T47D (cell line): ENCODE measurements around the gene MUC12.

ENCODE experiments used
- DNase-seq, 2 experiments: peaks; one replicate each; pipeline versions ENCODE4 v3.0.0 to v3.0.0-alpha.2; 2011 to 2012; ENCODE audit warnings: low read depth in 1 of 2, low spot score in 1 of 2
- JUND ChIP-seq: IDR thresholded peaks from 2 replicates; pipeline ENCODE4 v1.6.1; 2012; ENCODE audit warnings: low read depth
- in situ Hi-C: cut with HindIII; loops from 2 replicates; pipeline ENCODE4 v1.10.0; 2016; ENCODE audit warnings: low sequenced_read_pairs, low pct_unique_long_range_greater_than_20kb

MUC12 gene

GRCh38 chr7:100946111-100946510 is 23.3 kb upstream of the MUC12 start:
- no peak for TF ChIP-seq JUND
- in situ Hi-C loops = no loop called here
- DNase-seq = no peak

GRCh38 chr7:100946766-100947365 is 22.5 kb upstream of the MUC12 start:
- TF ChIP-seq JUND = no peak
- DNase-seq = no peak
- in situ Hi-C loops = no loop called here

- in situ Hi-C loops = no loop called here
- no peak for DNase-seq
- TF ChIP-seq JUND = no peak
These were observed 21.6 kb upstream of the MUC12 start for GRCh38 chr7:100947792-100948191.

DNA sequence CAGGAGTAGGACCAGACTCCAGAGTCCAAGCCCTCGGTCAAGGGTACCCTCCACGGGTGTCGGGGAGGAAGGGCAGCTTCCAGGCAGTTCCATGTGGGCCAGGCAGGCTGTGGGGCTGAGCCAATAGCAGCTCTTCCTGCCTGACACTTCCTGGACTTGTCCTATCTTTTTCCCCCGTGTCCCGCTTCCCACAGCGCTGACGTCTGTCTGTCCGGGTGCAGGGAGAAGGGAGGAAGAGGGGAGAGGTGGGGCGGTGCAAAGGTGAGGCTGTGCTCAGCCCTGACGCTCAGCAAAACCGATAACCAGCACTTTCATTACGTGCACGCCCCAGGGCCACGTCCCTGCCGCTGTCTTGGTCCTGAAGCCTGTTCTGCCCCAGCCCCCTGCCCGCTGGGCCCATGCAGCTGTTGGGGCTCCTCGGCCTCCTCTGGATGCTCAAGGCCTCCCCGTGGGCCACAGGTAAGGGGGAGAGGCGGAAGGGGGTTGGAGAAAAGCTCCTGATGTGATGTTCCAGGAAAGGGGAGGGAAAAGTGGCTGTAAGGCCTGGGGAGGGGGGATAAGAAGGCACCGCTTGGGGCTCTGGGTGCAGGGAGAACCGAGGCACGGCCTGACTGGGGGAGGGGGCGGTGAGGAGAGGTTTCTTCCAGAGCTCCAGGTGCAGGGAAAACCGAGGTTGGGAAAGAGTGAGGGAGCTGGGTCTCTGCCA is 20.0 kb upstream of the MUC12 start, which contains the start of gene MUC3A:
TSS of gene MUC3A (plus strand) at position 308 of the 706 bp plus-strand sequence. CDS start at position 399, 91 bp downstream.
- TF ChIP-seq JUND = no peak
- in situ Hi-C loops = no loop called here
- no peak for DNase-seq

DNA sequence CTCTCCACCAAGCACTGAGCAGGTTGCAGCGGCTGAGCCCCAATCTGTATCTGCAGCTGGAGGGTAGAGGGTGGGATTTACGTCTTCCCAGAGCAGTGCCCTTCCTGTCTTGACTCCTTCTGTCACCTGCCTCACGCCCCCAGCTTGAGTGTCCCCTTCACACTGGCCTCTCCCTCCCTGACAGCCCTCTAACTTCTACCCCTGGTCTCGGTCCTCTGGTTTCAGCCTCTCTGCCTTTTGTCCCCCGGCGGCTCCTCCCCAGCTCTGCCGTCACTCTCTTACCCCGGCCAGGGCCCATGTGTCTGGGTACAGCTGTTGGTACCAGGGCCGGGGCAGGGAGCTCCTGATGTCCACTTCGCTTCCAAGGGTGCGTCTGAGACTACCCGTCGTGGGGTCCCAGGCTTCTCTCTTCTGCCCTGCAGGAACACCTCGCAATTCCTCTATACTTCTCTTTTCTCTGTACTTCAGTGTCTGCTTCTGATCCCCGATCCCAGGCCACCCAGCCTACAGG is 19.4 kb upstream of the MUC12 start:
- TF ChIP-seq JUND = no peak
- no peak for DNase-seq
- in situ Hi-C loops = no loop called here

DNA sequence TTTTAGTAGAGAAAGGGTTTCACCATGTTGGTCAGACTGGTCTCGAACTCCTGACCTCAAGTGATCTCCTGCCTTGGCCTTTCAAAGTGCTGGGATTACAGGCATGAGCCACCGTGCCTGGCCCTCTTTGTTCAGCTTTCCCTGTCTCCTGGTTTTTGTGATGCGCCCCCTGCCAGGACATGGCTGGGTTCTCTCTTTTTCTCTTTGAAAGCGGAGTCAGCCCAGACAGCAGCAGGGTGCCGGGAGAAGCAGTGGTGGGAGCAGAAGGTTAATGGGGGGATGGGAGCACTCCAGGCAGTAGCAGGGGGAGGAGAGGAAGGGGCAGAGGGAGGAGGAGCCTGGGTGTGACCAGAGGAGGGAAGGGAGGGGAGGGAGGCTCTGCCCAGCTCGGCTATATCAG is 18.2 kb upstream of the MUC12 start:
- no peak for DNase-seq
- TF ChIP-seq JUND = no peak
- in situ Hi-C loops = no loop called here

- in situ Hi-C loops = no loop called here
- TF ChIP-seq JUND = no peak
- DNase-seq = no peak
These were observed 17.3 kb upstream of the MUC12 start for GRCh38 chr7:100951888-100952560.

- in situ Hi-C loops = no loop called here
- TF ChIP-seq JUND = no peak
- no peak for DNase-seq
These were observed 16.7 kb upstream of the MUC12 start for GRCh38 chr7:100952641-100953040.

GRCh38 chr7:100957832-100958421 is 11.4 kb upstream of the MUC12 start:
- in situ Hi-C loops = no loop called here
- no peak for DNase-seq
- TF ChIP-seq JUND = no peak

DNA sequence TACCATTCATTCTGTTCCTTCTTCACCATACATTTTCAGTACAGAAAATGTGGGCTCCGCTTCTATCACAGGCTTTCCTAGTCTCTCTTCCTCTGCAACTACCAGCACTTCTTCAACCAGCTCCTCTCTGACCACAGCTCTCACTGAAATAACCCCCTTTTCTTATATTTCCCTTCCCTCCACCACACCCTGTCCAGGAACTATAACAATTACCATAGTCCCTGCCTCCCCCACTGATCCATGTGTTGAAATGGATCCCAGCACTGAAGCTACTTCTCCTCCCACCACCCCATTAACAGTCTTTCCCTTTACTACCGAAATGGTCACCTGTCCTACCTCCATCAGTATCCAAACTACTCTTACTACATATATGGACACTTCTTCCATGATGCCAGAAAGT is 9.5 kb upstream of the MUC12 start:
- in situ Hi-C loops = no loop called here
- no peak for TF ChIP-seq JUND
- no peak for DNase-seq

GRCh38 chr7:100962537-100962936 is 6.8 kb upstream of the MUC12 start:
- TF ChIP-seq JUND = no peak
- DNase-seq = no peak
- in situ Hi-C loops = no loop called here

GRCh38 chr7:100963386-100963785 is 6.0 kb upstream of the MUC12 start:
- in situ Hi-C loops = no loop called here
- no peak for TF ChIP-seq JUND
- DNase-seq = no peak

GRCh38 chr7:100963874-100964273 is 5.5 kb upstream of the MUC12 start:
- in situ Hi-C loops = no loop called here
- no peak for DNase-seq
- TF ChIP-seq JUND = no peak
